ENCODE results near the gene DNAJC12.

The DNAJC12 gene

GRCh38 chr10:67815571-67816059, 22.4 kb downstream of the DNAJC12 start (continued):
- TF ChIP-seq POU6F1 (CRISPR knock-in tag; IDR thresholded peaks at IDR 0.05; ENCODE audit: borderline replicate concordance, low read depth): no peak

GRCh38 chr10:67812007-67812406, 26.0 kb downstream of the DNAJC12 start:
- no peak for TF ChIP-seq ZFP3 (CRISPR knock-in tag; IDR thresholded peaks at IDR 0.05)
- TF ChIP-seq POU6F1 (CRISPR knock-in tag; IDR thresholded peaks at IDR 0.05; ENCODE audit: borderline replicate concordance, low read depth): no peak
- TF ChIP-seq GLIS3 (CRISPR knock-in tag; IDR thresholded peaks at IDR 0.05): no peak
- no peak for TF ChIP-seq ZNF565 (CRISPR knock-in tag; conservative IDR thresholded peaks at IDR 0.05; ENCODE audit: low read depth)
- no peak for TF ChIP-seq SNAI2 (CRISPR knock-in tag; IDR thresholded peaks at IDR 0.05)
- no peak for TF ChIP-seq ZFP30 (CRISPR knock-in tag; IDR thresholded peaks at IDR 0.05)
- TF ChIP-seq PATZ1 (CRISPR knock-in tag; IDR thresholded peaks at IDR 0.05; ENCODE audit: borderline replicate concordance): no peak
- no peak for TF ChIP-seq TOX (CRISPR knock-in tag; IDR thresholded peaks at IDR 0.05; ENCODE audit: borderline replicate concordance)
- TF ChIP-seq ISL1 (CRISPR knock-in tag; IDR thresholded peaks at IDR 0.05): no peak
- no peak for TF ChIP-seq ZC3H10 (CRISPR knock-in tag; IDR thresholded peaks at IDR 0.05)
- no peak for TF ChIP-seq CSDC2 (CRISPR knock-in tag; IDR thresholded peaks at IDR 0.05)
- no peak for TF ChIP-seq OSR1 (CRISPR knock-in tag; IDR thresholded peaks at IDR 0.05)
- no peak for TF ChIP-seq RARB (CRISPR knock-in tag; IDR thresholded peaks at IDR 0.05)
- TF ChIP-seq ZNF8 (CRISPR knock-in tag; IDR thresholded peaks at IDR 0.05): no peak
- TF ChIP-seq CREB5 (CRISPR knock-in tag; IDR thresholded peaks at IDR 0.05; ENCODE audit: low read depth): no peak
- no peak for TF ChIP-seq PPARA (CRISPR knock-in tag; IDR thresholded peaks at IDR 0.05; ENCODE audit: borderline replicate concordance)
- TF ChIP-seq TCF4 (CRISPR knock-in tag; IDR thresholded peaks at IDR 0.05; ENCODE audit: borderline replicate concordance): no peak
- ATAC-seq: no peak

- TF ChIP-seq CSRNP3 (CRISPR knock-in tag; IDR thresholded peaks at IDR 0.05) (no peak), ZFP30 (CRISPR knock-in tag; IDR thresholded peaks at IDR 0.05) (no peak), ZNF8 (CRISPR knock-in tag; IDR thresholded peaks at IDR 0.05) (no peak), OSR1 (CRISPR knock-in tag; IDR thresholded peaks at IDR 0.05) (no peak), RARB (CRISPR knock-in tag; IDR thresholded peaks at IDR 0.05) (no peak), ZFP3 (CRISPR knock-in tag; IDR thresholded peaks at IDR 0.05) (no peak), ZNF70 (CRISPR knock-in tag; IDR thresholded peaks at IDR 0.05) (no peak), CREB5 (CRISPR knock-in tag; IDR thresholded peaks at IDR 0.05; ENCODE audit: low read depth) (no peak), TSHZ2 (CRISPR knock-in tag; IDR thresholded peaks at IDR 0.05) (no peak), ESRRG (CRISPR knock-in tag; IDR thresholded peaks at IDR 0.05) (no peak), PPARA (CRISPR knock-in tag; IDR thresholded peaks at IDR 0.05; ENCODE audit: borderline replicate concordance) (no peak), GLIS3 (CRISPR knock-in tag; IDR thresholded peaks at IDR 0.05) (no peak), POU6F1 (CRISPR knock-in tag; IDR thresholded peaks at IDR 0.05; ENCODE audit: borderline replicate concordance, low read depth) (no peak), ISL1 (CRISPR knock-in tag; IDR thresholded peaks at IDR 0.05) (no peak), TOX (CRISPR knock-in tag; IDR thresholded peaks at IDR 0.05; ENCODE audit: borderline replicate concordance) (no peak)
- no peak for ATAC-seq
These were observed 28.9 kb downstream of the DNAJC12 start for GRCh38 chr10:67809107-67809506.

Measured in SK-N-SH treated with all-trans-retinoic acid at 6 μM for 48 hours (cell line).